Kidney (tissue), 14 donors: ENCODE measurements around the gene ABCA1. TPM values are rescaled to one million over a fixed set of nuclear protein-coding genes. Genes with fewer than 3 reads are reported as not detected.

Experiments used
- DNase-seq, 5 donors: peaks; one replicate each; pipeline ENCODE4 v3.0.0-alpha.2; 2013 to 2020
- FAIRE-seq: peaks from 2 replicates; lab custom pipeline; 2012; peaks lifted over from hg19 to GRCh38; lab: Jason Lieb, UNC
- H3K27ac ChIP-seq, 2 donors: one replicate each; pipeline ENCODE4 v1.7.0; 2013; ENCODE audit warnings: low read depth in 2 of 2, low read length in 2 of 2, inconsistent platforms in 1 of 2
- H3K27me3 ChIP-seq: one replicate; pipeline ENCODE4 v1.7.1; 2013; ENCODE audit warnings: low read length, inconsistent platforms; ENCODE audit not compliant: control insufficient read depth, insufficient read depth
- H3K36me3 ChIP-seq, 3 donors: one replicate each; pipeline versions ENCODE4 v1.7.0 to v1.7.1; 2013; ENCODE audit warnings: low read length in 3 of 3, control low read depth in 1 of 3, inconsistent platforms in 1 of 3; ENCODE audit not compliant: insufficient read depth in 3 of 3, control insufficient read depth in 2 of 3
- H3K4me1 ChIP-seq, 3 donors: one replicate each; pipeline versions ENCODE4 v1.7.0 to v1.7.1; 2013; ENCODE audit warnings: low read length in 3 of 3, inconsistent platforms in 1 of 3, low read depth in 1 of 3; ENCODE audit not compliant: control insufficient read depth in 2 of 3, insufficient read depth in 2 of 3
- H3K4me3 ChIP-seq, 3 donors: one replicate each; pipeline versions ENCODE4 v1.7.0 to v1.8.1; 2013; ENCODE audit warnings: low read length in 3 of 3, control low read depth in 1 of 3, inconsistent platforms in 1 of 3
- H3K9ac ChIP-seq, 3 donors: one replicate each; pipeline versions ENCODE4 v1.7.0 to v1.7.1; 2013; ENCODE audit warnings: low read length in 3 of 3, control low read depth in 1 of 3, inconsistent platforms in 1 of 3
- H3K9me3 ChIP-seq, 3 donors: one replicate each; pipeline versions ENCODE4 v1.7.0 to v1.7.1; 2013; ENCODE audit warnings: low read length in 3 of 3, control low read depth in 1 of 3, inconsistent platforms in 1 of 3; ENCODE audit not compliant: control insufficient read depth in 2 of 3, insufficient read depth in 1 of 3
- CTCF ChIP-seq: IDR thresholded peaks from 3 replicates; pipeline ENCODE4 v1.5.1; 2012; ENCODE audit warnings: mild to moderate bottlenecking, moderate library complexity, borderline replicate concordance; ENCODE audit not compliant: insufficient read depth; ENCODE audit errors: extremely low read depth
- intact Hi-C: fragments of 100-400 bp; cut with DNase I; formaldehyde crosslinking; loops from one replicate; pipeline ENCODE4 v1.11.1; 2022
- polyA plus RNA-seq: library from polyadenylated mRNA; stranded (reverse); fragments of 350-450 nt; fragmentation: Illumina TruSeq; extraction: RNeasy Lipid Tissue Mini Kit (QIAGEN cat#74804); gene quantifications from one replicate; pipeline ENCODE4 v1.2.3, GENCODE V29; 2014; ENCODE audit warnings: low read depth, low replicate concordance; ENCODE audit not compliant: insufficient read depth
- total RNA-seq: library from RNA; stranded (reverse); fragmentation: NEBNext Ultra II Directional; extraction: Animal tissue kit (Norgen Biotek cat#: 25700); gene quantifications from one replicate; pipeline ENCODE4 v1.2.1, GENCODE V29; 2021
- donor health status: control.
- donor health status: control.
- donor health status: control.
- donor health status: control.
- donor health status: control.
- donor health status: DM: yes; HTN: yes; CAD: no.
- donor health status: Normal renal cell carcinoma (clear cell type).

ABCA1 gene
- total and polyA plus RNA-seq, 2 donors from 2014 or later: 1.4 to 26.1 TPM

DNA sequence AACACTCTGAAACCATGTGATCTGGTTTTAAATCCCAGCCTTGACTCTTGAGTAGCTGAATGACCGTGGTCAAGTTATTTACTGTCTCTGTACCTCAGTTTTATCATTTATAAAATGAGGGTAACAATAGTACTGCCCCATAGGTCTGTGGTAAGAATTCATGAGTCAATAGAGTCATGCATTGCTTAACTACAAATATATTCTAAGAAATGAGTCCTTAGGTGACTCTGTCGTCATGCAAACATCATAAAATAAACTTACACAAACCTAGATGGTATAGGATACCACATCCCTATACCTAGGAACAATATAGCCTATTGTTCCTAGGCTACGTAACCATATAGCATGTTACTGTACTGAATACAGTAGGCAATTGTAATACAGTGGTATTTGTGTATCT is 20.3 kb upstream of the ABCA1 start:
- H3K9ac ChIP-seq: no peak overlapping the region
- H3K27me3 ChIP-seq: no peaks in the 10 kb centered on the region
- no peak overlapping the region for H3K4me3 ChIP-seq
- H3K4me1 ChIP-seq: no peaks in the 10 kb centered on the region
- DNase-seq (no peak), FAIRE-seq (no peak)
- TF ChIP-seq CTCF: no peak
- H3K36me3 ChIP-seq: no peaks in the 10 kb centered on the region
- intact Hi-C loops: no loop called here
- H3K27ac ChIP-seq: no peak overlapping the region
- H3K9me3 ChIP-seq: no peaks in the 10 kb centered on the region

GRCh38 chr9:104944871-104945270 is 16.9 kb upstream of the ABCA1 start:
- DNase-seq (no peak), FAIRE-seq (no peak)

GRCh38 chr9:104944356-104944755 is 16.4 kb upstream of the ABCA1 start:
- Histone ChIP-seq H3K4me1 (no peaks in the 10 kb centered on the region), H3K27me3 (no peaks in the 10 kb centered on the region), H3K9ac (no peak overlapping the region), H3K36me3 (no peaks in the 10 kb centered on the region), H3K4me3 (no peak overlapping the region), H3K9me3 (no peaks in the 10 kb centered on the region), H3K27ac (no peak overlapping the region)
- no peak for DNase-seq
- FAIRE-seq: no peak
- TF ChIP-seq CTCF: no peak
- intact Hi-C loops: no loop called here

More at GRCh38 chr9:104944871-104945270, 16.9 kb upstream of the ABCA1 start:
- no peak for TF ChIP-seq CTCF
- Histone ChIP-seq H3K4me1 (no peaks in the 10 kb centered on the region), H3K27ac (no peak overlapping the region), H3K36me3 (no peaks in the 10 kb centered on the region), H3K9ac (no peak overlapping the region), H3K9me3 (no peaks in the 10 kb centered on the region), H3K4me3 (no peak overlapping the region), H3K27me3 (no peaks in the 10 kb centered on the region)
- intact Hi-C loops: no loop called here

GRCh38 chr9:104941597-104941996 is 13.6 kb upstream of the ABCA1 start:
- Histone ChIP-seq H3K9me3 (no peaks in the 10 kb centered on the region), H3K27ac (no peak overlapping the region), H3K36me3 (no peaks in the 10 kb centered on the region), H3K4me3 (no peak overlapping the region), H3K27me3 (no peaks in the 10 kb centered on the region), H3K4me1 (no peaks in the 10 kb centered on the region), H3K9ac (no peak overlapping the region)
- intact Hi-C loops: no loop called here
- no peak for DNase-seq
- no peak for FAIRE-seq
- TF ChIP-seq CTCF: no peak
